GM18505 (cell line): ENCODE measurements around the gene KIF20B.

Experiments
- ATAC-seq: cut with Tn5 transposase; IDR thresholded peaks from one replicate; pipeline ENCODE4 v1.9.1; 2021; ENCODE audit not compliant: unreplicated experiment
- POLR2A ChIP-seq: IDR thresholded peaks from 4 replicates; pipeline ENCODE4 v1.6.1; 2011; ENCODE audit warnings: borderline replicate concordance; ENCODE audit not compliant: insufficient read depth, insufficient read length; ENCODE audit errors: extremely low read depth

KIF20B gene

DNA sequence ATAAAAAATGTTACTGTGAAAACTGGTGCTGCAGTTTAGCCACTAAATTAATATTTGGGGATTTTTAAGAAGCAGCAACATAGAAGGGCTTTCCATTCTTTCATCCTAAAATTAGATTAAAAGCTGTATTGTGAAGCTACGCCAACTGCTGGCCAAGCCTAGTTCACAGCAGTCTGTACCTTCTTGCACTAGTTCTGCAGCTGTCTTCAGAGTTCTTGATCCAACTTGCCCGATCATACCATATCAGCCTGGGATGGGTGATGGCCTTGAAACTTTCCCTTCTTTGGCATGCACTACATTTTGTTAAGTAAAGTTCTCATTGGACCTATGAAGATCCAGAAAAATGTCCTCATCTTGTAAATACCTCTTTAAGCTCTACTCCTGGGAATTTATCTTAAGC, 36.1 kb upstream of the KIF20B start:
- TF ChIP-seq POLR2A = no peak
- ATAC-seq = no peak

DNA sequence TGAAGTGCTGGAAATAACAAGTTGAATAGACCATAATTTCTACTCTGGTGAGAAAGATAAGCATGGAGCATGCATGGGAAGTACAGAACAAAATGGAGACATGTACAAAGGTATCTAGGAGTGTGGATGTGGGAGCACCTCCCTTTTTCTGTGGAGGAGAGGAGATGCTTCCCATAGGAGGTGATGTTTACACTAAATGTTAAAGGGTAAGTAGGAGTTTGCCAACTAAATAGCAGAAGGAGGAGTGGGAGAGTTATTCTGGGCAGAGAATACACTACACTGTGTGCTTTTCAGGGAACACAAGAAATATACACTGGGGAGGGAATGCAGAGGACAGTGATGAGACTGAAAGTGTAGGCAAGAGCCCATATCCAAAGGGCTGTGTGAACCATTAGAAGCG, 35.3 kb upstream of the KIF20B start:
- TF ChIP-seq POLR2A = no peak
- ATAC-seq = no peak

DNA sequence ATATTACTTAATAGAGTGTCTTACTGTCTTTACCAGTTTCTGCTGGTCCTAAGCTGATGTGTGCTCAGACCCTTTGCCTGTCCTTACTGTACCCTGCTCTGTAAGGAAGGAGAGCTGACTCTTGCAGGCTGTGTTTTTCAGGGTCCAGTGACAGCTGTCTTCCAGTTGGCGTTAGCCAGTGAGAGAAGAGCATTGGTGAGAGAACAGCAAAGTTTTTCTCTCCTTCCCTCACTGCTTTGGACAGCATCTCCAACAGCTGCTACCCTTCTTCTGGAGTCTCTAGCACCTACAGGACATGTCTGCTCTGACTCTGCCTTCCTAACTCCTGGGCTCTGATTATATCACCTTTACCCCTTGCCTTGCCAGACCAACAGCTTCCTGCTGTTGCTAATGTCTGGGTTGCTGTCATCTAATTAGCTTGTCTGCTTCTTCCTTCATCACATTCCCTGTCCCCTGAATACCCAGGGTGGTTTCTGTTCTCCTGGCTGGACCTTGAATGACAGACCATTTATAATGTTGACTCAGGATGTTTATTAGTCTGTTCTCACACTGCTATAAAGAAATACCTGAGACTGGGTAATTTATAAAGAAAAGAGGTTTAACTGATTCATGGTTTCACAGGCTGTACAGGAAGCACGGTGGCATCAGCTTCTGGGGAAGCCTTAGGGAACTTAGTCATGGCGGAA, 32.9 kb upstream of the KIF20B start:
- ATAC-seq = no peak
- TF ChIP-seq POLR2A = no peak

DNA sequence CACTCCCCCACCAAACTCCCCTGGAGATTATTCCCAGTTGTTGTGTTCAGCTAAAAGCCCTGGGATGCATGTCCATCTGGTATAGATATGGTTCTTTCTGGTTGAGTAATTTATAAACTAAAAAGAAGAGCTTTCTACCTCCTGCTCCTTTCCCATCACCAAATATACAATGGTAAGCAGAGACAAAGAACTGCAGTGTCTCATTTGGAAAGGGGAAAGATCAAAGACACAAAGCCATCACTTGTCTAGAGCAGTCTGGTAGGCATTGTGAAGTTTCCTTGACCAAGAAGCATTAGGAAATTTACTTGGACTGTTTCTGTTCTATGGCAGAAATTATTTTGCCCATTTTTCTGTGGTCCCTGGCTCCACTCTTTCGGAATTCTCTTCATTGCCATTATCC, 31.4 kb upstream of the KIF20B start:
- TF ChIP-seq POLR2A = no peak
- no peak for ATAC-seq

DNA sequence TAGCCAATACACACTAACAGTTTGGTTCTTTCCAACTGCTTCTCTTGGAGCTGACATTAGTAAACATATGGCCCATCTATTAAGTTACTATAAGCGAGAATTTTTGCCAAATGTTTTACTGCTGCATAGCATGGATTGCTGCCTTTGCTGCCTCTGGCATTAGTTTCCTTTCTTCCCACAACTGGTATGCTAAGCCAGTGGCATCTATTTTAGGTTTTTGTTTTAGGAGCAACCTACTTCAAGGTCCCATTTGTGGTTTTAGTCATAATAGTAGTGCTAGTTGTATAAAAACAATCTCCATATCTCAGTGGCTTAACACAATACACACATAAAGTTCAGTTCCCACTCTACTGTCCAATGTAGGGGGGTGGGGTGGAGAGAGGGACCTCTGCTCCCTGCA, 30.5 kb upstream of the KIF20B start:
- no peak for TF ChIP-seq POLR2A

DNA sequence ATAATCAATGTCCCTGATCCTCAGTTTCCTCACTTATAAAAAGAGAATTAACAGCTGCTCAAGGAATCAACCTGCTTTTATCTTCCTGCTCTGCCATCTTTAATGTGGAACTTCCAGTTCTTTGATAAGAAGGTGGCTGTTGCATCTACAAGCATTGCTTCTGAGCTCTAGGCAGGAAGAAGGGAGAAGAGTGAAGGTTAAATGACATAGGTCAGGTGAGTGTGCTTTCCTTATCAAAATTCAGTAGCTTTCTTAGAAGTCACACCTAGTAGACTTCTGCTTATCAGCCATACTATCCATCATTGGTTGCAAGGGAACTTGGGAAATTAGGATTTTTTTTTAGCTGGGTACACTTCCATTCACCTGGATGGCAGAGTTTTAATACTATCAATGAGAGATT, 24.0 kb upstream of the KIF20B start:
- TF ChIP-seq POLR2A = no peak
- ATAC-seq = no peak

More for the DNA sequence above, 30.5 kb upstream of the KIF20B start:
- ATAC-seq = no peak

DNA sequence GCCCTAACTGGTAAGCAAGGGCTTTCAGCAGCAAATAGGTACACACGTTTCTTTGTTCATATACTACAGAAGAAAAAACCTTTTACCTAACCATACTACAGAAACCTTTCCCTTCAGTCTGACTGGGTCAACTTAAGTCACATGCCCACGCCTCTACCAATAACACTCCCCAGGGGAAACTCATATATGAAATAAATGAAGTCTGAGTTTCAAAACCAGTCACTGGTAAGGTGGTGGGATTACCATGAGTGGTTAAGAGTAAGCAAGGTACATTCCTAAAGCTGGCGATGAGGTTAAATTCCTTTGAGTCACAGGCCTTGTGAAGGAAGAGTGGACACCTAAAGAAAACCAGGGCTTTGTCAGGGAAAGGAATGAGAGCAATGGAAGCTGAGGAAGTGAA, 21.4 kb upstream of the KIF20B start:
- ATAC-seq = no peak
- TF ChIP-seq POLR2A = no peak

DNA sequence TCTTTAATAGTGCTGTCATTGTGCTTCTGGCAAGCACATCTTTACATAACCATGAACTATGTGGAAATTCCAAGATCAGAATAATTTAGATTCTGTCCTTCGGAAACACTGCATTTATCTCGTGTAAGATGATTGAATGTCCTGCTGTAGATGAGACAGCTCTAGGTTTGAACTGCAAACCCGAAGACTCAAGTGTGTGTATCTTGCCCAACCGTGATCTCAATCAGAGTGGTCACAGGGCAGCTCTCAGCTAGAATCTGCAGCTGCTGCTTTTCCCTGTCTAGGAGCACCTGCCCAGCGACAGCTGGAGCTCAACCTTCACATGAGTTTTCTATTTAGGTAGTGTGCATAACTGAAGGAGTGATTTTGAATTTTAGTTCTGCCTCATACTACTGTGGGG, 17.5 kb upstream of the KIF20B start:
- TF ChIP-seq POLR2A = no peak
- ATAC-seq = no peak

DNA sequence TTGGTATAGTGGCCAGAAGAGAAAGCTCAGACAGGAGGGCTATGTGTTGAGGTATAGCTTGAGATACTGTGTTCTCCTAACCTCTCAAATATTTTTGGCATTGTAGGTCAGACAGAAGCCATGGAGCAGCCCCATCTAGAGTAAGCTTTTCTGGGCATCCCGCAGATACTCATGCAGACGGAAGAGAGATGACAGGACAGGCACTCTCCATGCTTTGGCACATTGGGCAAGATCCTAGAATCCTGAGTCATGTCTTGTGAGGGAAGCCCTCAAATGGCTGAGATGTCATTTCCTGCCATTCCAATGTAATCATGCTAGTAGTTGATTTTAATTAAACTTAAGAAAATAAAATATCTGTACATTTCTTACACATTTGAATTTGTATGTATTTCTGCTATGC, 16.8 kb upstream of the KIF20B start:
- no peak for TF ChIP-seq POLR2A

DNA sequence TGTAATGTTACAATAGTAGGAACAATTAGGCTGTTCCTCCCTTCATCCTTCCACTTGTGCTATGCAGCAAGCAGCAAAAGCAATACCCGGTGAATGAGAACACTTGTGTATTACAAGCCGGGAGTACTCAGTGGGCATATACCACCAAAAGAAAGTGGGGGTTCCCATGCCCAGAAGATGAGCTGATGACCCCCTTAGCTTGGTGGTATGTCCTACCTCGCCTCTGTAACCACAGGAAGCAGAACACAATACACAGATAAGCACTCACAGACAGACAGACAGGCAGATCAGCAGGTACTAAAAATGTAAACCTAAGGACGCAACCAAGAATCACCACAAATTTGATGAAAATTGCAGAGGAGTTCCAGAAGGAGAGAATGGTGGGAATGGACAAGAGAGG, 15.5 kb upstream of the KIF20B start:
- no peak for ATAC-seq
- no peak for TF ChIP-seq POLR2A

More for the DNA sequence above, 16.8 kb upstream of the KIF20B start:
- ATAC-seq = no peak

DNA sequence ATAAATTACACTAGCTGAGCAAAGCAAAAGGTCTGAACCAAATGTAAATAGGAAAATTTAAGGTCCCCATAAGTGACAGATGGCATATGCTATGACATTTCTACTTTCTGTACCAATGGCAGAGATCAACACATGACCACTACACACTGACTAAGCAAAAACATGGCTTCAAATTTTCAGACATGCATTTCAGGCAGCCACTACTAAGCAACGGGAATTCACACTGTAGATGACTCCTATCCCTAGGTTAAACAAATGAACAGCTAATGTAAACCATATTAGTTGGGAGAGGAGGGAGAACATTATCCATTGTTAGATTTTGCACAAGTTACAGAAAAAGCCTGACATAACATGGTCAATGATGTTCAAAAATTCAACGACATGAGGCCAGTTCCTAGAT, 11.4 kb upstream of the KIF20B start:
- no peak for TF ChIP-seq POLR2A
- ATAC-seq = no peak

DNA sequence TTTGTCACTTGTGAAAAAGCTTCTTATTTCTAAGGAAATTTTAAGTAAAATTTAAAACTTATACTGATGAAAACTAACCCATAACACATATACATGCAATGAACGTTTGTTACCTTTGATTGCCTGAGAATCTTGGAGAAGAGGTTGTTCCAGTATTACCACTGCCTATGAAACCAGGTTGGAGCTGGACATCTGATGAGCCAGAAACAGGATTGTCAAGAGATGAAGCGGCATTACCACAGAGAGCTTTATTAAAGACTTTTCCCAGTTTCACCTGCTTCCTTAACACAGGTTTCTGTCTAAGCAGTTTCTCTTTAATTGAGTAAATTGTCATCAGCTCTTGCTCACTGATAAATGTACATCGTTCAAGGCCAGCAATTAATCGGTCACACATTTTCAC, 9.0 kb upstream of the KIF20B start:
- TF ChIP-seq POLR2A = no peak
- no peak for ATAC-seq

DNA sequence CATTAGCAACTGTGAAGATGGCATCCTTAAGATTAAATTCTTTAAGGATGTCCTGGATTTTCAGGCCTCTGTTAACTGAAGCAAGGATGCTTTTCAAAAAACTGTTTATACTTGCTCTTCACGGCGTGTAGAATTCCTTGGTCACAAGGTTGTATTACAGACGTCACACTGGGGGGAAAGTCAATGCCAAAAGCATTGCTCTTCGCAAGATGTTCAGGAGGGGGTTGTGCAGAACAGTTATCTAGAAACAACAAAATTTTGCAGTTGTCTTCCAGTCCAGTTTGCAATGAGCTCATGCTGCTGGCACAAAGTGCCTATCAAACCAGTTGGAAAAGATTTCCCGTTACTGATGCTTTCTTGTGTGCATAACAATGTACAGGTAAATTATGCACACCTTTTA, 8.2 kb upstream of the KIF20B start:
- TF ChIP-seq POLR2A = no peak
- ATAC-seq = no peak

DNA sequence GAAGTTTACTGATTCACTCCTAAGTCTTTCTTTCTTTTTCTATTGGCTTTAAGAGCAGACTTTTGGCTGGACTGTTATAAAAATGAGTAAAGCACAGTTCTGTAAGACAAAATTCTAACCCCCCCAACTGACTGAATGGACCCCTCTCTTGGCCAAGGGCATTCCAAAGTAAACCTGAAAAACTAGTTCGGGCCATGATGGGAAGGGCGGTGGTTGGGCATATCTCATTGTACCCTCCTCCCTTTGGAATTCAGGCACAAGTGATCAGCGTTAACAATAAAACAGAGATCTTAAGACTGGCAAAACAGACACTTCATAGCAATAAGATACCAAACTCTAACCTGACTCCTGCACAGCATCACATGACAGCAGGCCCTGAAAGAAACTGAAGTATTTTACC, 6.1 kb upstream of the KIF20B start:
- TF ChIP-seq POLR2A = no peak
- ATAC-seq = no peak

DNA sequence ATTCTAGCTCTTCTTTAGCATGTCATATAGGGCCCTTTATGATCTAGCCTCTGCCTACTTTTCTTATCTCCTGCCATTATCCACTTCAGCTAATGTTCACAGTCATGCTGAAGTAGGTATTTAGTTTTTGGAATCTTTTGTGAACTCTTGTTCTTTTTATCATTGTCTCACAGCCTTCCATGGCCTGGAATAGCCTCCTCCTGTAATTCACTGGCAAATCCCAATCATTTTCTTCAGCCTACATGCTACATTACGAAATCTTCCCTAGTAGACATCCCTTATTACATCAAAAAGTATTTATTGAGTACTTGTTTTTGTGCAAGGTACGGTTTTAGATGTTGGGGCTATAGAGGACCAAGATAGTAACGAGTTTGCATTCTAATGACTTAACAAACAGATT, 3.4 kb upstream of the KIF20B start:
- ATAC-seq = no peak
- TF ChIP-seq POLR2A = no peak
